ENCODE data around the gene MUC4. TPM values are rescaled to one million over a fixed set of nuclear protein-coding genes. Genes with fewer than 3 reads are reported as not detected.

Gene MUC4
- total and polyA plus RNA-seq, 8 donors, result 0.73 to 355 (median 37.5) TPM; not detected in 1

DNA sequence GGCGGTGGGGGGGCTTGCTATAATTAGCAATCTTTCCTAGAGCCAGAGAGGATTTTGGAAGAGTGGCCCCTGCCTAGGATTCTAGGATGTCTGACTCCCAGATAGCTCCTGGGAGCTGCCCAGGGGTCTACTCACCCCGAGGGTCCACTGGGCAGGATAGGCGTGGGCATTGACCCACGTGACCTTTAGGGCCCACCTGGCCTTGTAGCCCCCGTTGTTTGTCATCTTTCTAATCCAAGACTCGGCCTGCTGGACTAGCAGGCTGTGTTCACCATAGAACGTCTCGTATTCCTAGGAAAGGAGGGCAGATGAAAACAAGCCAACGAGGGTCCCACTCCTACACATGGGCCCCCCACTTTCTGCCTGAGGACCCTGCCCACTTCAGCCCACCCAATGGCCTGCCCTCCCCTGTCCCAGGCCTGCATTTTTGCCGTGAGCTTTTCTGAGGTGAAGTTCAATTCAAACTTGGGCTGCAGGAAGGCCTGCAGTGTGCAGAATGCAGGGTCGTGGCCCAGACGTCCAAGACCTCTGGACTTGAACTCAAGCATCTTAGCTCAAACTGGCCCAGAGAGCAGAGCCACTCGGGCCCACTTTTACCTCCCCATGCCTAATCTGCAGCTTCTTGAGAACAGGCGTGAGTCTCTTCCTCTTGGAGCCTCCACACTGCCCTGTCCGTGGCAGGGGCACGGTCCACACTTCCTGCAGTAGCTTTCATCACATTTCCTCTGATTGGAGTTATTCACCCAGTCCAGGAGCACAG lies 41.5 kb downstream of the MUC4 start:
- intact Hi-C loops (cut with DNase I; ENCODE audit: low total_unique reads), result no loop called here
- Histone ChIP-seq H3K27ac (no peak overlapping the region), H3K4me3 (no peak overlapping the region), H3K27me3 (peaks cover 0 to under 1% (median 0%) of the 10 kb centered on the region in 3 donors), H3K36me3 (no peaks in the 10 kb centered on the region), H3K4me1 (no peaks in the 10 kb centered on the region), H3K9me3 (no peaks in the 10 kb centered on the region)
- no peak for TF ChIP-seq EP300 (IDR thresholded peaks at IDR 0.05)
- no peak for TF ChIP-seq POLR2A (IDR thresholded peaks at IDR 0.05)
- DNase-seq, result no peak
- WGBS, 5 donors, result 68 to 83% (median 73%) methylated on average over 16 of the region's 16 CpGs

DNA sequence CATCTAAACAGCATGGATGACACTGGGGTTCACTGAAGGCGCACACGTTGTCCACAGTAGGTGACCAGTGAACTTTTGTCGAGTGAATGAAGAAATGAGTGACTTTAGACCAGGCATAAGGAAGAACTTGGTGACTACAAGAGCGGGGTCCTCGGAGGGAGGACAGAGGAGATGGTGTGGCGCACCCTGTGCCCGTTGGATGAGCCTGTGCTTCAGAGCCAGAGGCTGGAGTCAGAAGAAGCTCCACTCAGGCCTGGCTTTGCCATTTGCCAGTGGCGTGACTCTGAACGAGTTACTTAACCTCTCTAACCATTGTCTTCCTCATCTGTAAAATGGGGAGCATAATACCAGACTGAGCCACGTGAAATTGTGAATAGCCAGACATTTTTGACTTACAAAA lies 42.2 kb downstream of the MUC4 start:
- no peak for DNase-seq
- no peak overlapping the region for H3K27ac ChIP-seq
- no peak overlapping the region for H3K4me3 ChIP-seq
- TF ChIP-seq CTCF (IDR thresholded peaks at IDR 0.05) (no peak), POLR2AphosphoS5 (IDR thresholded peaks at IDR 0.05) (no peak), EP300 (IDR thresholded peaks at IDR 0.05) (no peak), POLR2A (IDR thresholded peaks at IDR 0.05) (no peak)
- no peaks in the 10 kb centered on the region for H3K36me3 ChIP-seq
- 89 to 93% (median 90%) methylated on average over 10 of the region's 10 CpGs for WGBS, 5 donors
- intact Hi-C loops (cut with DNase I; ENCODE audit: low total_unique reads), result no loop called here
- no peaks in the 10 kb centered on the region for H3K9me3 ChIP-seq
- H3K27me3 ChIP-seq, result peaks cover 0 to 8% (median 0%) of the 10 kb centered on the region in 3 donors
- H3K4me1 ChIP-seq, result no peaks in the 10 kb centered on the region

DNA sequence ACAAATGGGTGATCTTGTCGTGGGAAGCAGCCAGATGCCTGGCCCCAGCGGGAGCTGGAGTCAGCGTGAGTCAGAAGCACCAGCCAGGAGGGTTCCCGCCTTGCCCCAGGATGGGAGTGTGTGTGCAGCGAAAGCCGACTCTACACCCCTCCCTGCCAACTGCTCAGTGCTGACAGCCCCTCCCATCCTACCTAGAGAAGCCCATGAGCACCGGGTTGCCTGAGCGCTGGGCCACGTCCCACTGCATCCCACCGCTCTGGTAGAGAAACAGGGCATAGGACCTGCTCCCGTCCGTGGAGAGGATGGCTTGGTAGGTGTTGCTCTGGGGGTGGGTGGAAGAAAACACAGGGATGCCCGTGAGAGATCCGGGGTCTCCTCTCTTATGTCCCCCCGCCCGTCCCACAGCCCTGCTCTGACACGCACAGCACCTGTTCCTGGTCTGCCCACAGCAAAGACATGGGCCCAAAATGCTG lies 42.9 kb downstream of the MUC4 start:
- Histone ChIP-seq H3K9me3 (no peaks in the 10 kb centered on the region), H3K4me1 (no peaks in the 10 kb centered on the region), H3K36me3 (no peaks in the 10 kb centered on the region), H3K4me3 (no peak overlapping the region), H3K27ac (no peak overlapping the region), H3K27me3 (peaks cover 0 to 15% (median 3%) of the 10 kb centered on the region in 3 donors)
- intact Hi-C loops (cut with DNase I; ENCODE audit: low total_unique reads), result no loop called here
- no peak for DNase-seq
- WGBS, 5 donors, result 75 to 84% (median 77%) methylated on average over 16 to 17 of the region's 17 CpGs
- TF ChIP-seq POLR2AphosphoS5 (IDR thresholded peaks at IDR 0.05) (no peak), EP300 (IDR thresholded peaks at IDR 0.05) (no peak), POLR2A (IDR thresholded peaks at IDR 0.05) (no peak), CTCF (IDR thresholded peaks at IDR 0.05) (no peak)

DNA sequence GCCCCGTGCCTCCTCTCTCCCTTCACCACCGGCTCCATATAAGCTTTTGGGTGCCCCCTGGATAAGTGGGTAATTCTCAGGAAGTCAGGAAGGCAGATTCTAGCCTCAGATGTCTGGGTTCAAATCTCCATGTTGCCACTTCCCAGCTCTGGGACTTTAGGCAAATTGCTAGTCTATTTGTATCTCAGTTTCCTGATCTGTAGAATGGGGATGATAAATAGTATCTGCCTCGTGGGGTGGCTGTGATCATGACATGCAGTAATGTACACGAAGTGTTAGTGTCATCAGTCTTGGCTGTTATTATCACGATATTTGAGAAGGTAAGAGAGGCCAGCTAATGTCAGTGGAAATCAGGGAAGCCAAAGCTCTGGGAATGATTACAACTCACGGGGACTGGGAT lies 43.3 kb downstream of the MUC4 start:
- TF ChIP-seq EP300 (IDR thresholded peaks at IDR 0.05) (no peak), CTCF (IDR thresholded peaks at IDR 0.05) (no peak)
- intact Hi-C loops (cut with DNase I; ENCODE audit: low total_unique reads), result no loop called here
- no peak for DNase-seq
- Histone ChIP-seq H3K36me3 (no peaks in the 10 kb centered on the region), H3K4me1 (no peaks in the 10 kb centered on the region), H3K9me3 (no peaks in the 10 kb centered on the region), H3K27me3 (peaks cover 0 to 19% (median 8%) of the 10 kb centered on the region in 3 donors), H3K4me3 (no peak overlapping the region), H3K27ac (no peak overlapping the region)
- WGBS, 5 donors, result 63 to 83% (median 77%) methylated on average over 6 of the region's 6 CpGs

DNA sequence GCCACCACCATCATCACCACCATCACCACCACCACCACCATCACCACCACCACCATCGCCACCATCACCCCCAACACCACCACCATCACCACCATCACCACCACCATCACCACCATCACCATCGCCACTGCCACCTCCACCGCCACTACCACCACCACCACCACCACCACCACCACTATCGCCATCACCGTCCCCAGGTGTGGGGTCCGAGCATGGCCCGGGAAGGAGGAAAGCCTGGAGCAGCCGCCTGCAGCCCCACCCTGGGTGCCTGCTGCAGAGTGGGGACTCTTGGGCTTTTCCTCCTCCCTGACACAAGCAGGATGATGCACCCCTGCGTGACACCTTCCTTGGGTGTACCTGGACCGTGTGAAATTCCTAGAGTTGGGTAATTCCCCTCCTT lies 43.9 kb downstream of the MUC4 start:
- WGBS, 5 donors, result 77 to 95% (median 81%) methylated on average over 6 to 10 of the region's 10 CpGs
- TF ChIP-seq CTCF (IDR thresholded peaks at IDR 0.05) (no peak), POLR2AphosphoS5 (IDR thresholded peaks at IDR 0.05) (no peak), EP300 (IDR thresholded peaks at IDR 0.05) (no peak), POLR2A (IDR thresholded peaks at IDR 0.05) (no peak)

More for the DNA sequence above, 43.9 kb downstream of the MUC4 start:
- Histone ChIP-seq H3K36me3 (no peaks in the 10 kb centered on the region), H3K4me3 (no peak overlapping the region), H3K27me3 (peaks cover 0 to 26% (median 14%) of the 10 kb centered on the region in 3 donors), H3K27ac (no peak overlapping the region), H3K9me3 (no peaks in the 10 kb centered on the region), H3K4me1 (no peaks in the 10 kb centered on the region)
- intact Hi-C loops (cut with DNase I; ENCODE audit: low total_unique reads), result no loop called here
- DNase-seq, result no peak

Measured in stomach (tissue), 9 donors.